ENCODE results near the gene DSG4. TPM values are rescaled to one million over a fixed set of nuclear protein-coding genes. Genes with fewer than 3 reads are reported as not detected.
A peak's percentile ranks its signal among the peaks of the same experiment; 100 is the strongest.

Gene DSG4
- total and polyA plus RNA-seq, 12 donors = not detected

DNA sequence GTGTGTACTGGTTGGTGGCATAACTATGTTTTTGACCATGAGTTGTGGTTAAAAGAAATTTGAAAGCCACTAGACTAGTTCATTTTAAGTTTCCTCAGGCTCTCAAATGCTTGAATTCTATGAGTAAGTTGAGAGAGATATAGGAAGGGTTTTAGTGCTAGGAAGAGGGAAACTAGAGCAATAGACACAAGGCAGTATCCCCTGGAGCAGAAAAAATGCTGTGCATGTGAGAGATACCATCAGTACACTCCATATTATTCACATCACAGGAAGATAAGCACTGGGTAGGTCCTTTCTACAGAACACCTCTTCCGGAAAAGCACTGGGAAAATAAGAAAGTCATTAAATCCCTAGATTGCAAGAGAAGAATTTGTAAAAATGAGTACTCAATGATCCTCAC is 51.6 kb downstream of the DSG4 start:
- Histone ChIP-seq H3K27ac (no peak overlapping the region), H3K4me1 (no peaks in the 10 kb centered on the region), H3K4me3 (no peak overlapping the region), H3K36me3 (no peaks in the 10 kb centered on the region), H3K9me3 (peaks cover 0 to 20% (median 4%) of the 10 kb centered on the region in 11 donors), H3K27me3 (no peaks in the 10 kb centered on the region)
- no peak for DNase-seq
- intact Hi-C loops (cut with DNase I) = loop anchor here in 2 of 10 donors (5.0 to 10.0 kb wide), 2 partner anchors 74 to 77 kb away; no protein-coding TSS in a partner anchor
- ATAC-seq = no peak
- 95 to 100% methylated on average over 1 of the region's 1 CpG for WGBS, 2 donors
- TF ChIP-seq, protein P1, sequence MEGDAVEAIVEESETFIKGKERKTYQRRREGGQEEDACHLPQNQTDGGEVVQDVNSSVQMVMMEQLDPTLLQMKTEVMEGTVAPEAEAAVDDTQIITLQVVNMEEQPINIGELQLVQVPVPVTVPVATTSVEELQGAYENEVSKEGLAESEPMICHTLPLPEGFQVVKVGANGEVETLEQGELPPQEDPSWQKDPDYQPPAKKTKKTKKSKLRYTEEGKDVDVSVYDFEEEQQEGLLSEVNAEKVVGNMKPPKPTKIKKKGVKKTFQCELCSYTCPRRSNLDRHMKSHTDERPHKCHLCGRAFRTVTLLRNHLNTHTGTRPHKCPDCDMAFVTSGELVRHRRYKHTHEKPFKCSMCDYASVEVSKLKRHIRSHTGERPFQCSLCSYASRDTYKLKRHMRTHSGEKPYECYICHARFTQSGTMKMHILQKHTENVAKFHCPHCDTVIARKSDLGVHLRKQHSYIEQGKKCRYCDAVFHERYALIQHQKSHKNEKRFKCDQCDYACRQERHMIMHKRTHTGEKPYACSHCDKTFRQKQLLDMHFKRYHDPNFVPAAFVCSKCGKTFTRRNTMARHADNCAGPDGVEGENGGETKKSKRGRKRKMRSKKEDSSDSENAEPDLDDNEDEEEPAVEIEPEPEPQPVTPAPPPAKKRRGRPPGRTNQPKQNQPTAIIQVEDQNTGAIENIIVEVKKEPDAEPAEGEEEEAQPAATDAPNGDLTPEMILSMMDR (IDR thresholded peaks at IDR 0.05) = no peak

DNA sequence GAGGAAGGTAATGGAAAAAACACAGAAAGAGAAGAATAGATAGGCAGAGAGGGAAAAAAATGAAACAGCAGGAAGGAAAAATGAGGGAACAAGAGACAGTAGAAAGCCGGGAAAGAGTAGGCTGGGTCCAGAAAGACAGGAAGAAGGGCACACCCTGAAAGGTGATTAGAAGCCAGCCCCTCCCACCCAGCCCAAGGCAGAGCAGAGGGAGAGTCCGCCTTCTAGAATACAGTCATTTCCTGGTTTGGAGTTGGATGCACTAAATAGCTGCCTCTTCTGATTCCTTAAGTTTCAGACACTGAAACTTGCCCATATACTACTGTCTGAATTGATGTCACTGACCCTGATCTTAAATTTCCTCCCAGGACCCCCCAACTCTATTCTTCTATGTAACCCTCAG is 53.0 kb downstream of the DSG4 start:
- H3K27ac ChIP-seq = no peak overlapping the region
- peak in 1 of 8 donors; percentile 39 for ATAC-seq

DNA sequence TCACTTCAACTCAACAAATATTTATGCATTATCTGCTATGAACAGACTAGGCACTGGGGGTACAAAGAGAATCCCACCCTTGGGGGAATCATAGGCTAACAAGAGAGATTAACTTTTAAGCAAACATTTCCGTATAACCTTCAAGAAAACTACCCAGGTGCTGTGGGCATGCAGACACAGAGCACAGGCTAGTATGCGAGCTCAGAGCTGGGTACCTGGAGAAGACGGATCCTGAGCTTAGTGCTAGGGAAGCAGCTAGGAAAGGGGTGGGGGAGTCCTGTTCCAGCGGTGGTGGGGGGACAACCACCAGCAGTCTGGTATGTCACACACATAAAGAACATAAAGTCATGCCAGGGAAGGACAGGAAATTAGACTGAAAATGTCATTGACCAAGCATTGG is 53.5 kb downstream of the DSG4 start:
- Histone ChIP-seq H3K27ac (no peak overlapping the region), H3K36me3 (no peaks in the 10 kb centered on the region), H3K4me3 (no peak overlapping the region), H3K9me3 (peaks cover 0 to 29% (median 4%) of the 10 kb centered on the region in 11 donors), H3K27me3 (no peaks in the 10 kb centered on the region), H3K4me1 (no peaks in the 10 kb centered on the region)
- intact Hi-C loops (cut with DNase I) = no loop called here
- TF ChIP-seq, protein P1 (IDR thresholded peaks at IDR 0.05) = no peak
- 72 to 81% methylated on average over 4 of the region's 4 CpGs for WGBS, 2 donors
- ATAC-seq = no peak
- no peak for DNase-seq

More for the DNA sequence above, 53.0 kb downstream of the DSG4 start:
- Histone ChIP-seq H3K27me3 (no peaks in the 10 kb centered on the region), H3K4me1 (no peaks in the 10 kb centered on the region), H3K4me3 (no peak overlapping the region), H3K9me3 (peaks cover 0 to 25% (median 4%) of the 10 kb centered on the region in 11 donors), H3K36me3 (no peaks in the 10 kb centered on the region)
- intact Hi-C loops (cut with DNase I) = loop anchor here in 2 of 10 donors (5.0 to 10.0 kb wide), 2 partner anchors 73 to 75 kb away; no protein-coding TSS in a partner anchor
- WGBS, 2 donors = 47 to 57% methylated on average over 2 of the region's 2 CpGs
- TF ChIP-seq, protein P1 (IDR thresholded peaks at IDR 0.05) = no peak
- no peak for DNase-seq

DNA sequence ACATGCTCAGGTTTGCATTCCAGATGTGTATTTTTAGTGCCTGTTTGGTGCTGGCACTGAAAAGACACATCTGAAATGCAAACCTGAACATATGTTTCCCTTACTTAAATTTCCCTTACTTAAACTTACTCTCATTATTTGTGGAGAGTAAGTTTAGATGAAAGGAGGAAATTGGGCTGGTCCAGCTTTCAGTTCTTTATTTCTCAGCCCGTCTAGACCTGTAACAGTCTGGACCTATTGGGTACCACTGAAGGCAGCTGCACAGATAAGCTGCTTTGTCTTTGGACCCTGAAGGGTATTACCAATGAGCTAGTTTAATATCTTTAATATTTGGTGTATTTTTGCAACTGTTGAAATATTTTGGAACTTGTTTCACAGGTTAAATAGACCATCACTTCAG is 54.0 kb downstream of the DSG4 start:
- DNase-seq = no peak
- no peaks in the 10 kb centered on the region for H3K4me1 ChIP-seq
- no peaks in the 10 kb centered on the region for H3K36me3 ChIP-seq
- WGBS, 2 donors = 71 to 80% methylated on average over 1 of the region's 1 CpG
- no peak overlapping the region for H3K4me3 ChIP-seq
- peaks cover 0 to 30% (median 4%) of the 10 kb centered on the region in 11 donors for H3K9me3 ChIP-seq
- no peak for ATAC-seq
- TF ChIP-seq, protein P1 (IDR thresholded peaks at IDR 0.05) = no peak
- no peaks in the 10 kb centered on the region for H3K27me3 ChIP-seq
- no peak overlapping the region for H3K27ac ChIP-seq
- intact Hi-C loops (cut with DNase I) = no loop called here

Measured in heart right ventricle (tissue), 16 donors.